Endothelial cell of umbilical vein (primary cell): ENCODE measurements around the gene UPF1. TPM values are rescaled to one million over a fixed set of nuclear protein-coding genes. Genes with fewer than 3 reads are reported as not detected.

Experiments
- BruUV-seq: library from RNA; stranded (reverse); fragments of 400-500 nt; replicated peaks from 2 replicates; lab custom pipeline; 2021; lab: Mats Ljungman, UMichigan
- CTCF ChIA-PET: fragments of 300-600, 350-600 bp; sonication (Branson Sonifier 250); formaldehyde crosslinking; loops from one replicate; lab custom pipeline; 2021; ENCODE audit warnings: antibody characterized with exemption, inconsistent platforms; lab: Charles Lee
- POLR2A ChIA-PET: fragments of 300-600, 350-600 bp; sonication (Branson Sonifier 250); formaldehyde crosslinking; loops from one replicate; lab custom pipeline; 2021; ENCODE audit warnings: antibody characterized with exemption, inconsistent platforms; lab: Charles Lee
- DNase-seq: peaks from one replicate; pipeline ENCODE4 v3.0.0-alpha.2; 2011; ENCODE audit warnings: low read depth, low spot score
- FAIRE-seq: peaks from 2 replicates; lab custom pipeline; 2011; peaks lifted over from hg19 to GRCh38; lab: Jason Lieb, UNC
- H2AFZ ChIP-seq: 2 replicates; pipeline ENCODE4 v1.6.0; 2012; ENCODE audit warnings: low read depth, low read length, control low read depth, inconsistent platforms
- H3K27ac ChIP-seq: 2 replicates; pipeline ENCODE4 v1.5.1; 2011; ENCODE audit warnings: low read depth, mild to moderate bottlenecking, control low read depth, low read length, moderate library complexity; ENCODE audit not compliant: insufficient read depth
- H3K27me3 ChIP-seq, 2 experiments: 2 replicates each; pipeline versions ENCODE4 v1.6.0 to v1.6.1; 2011; ENCODE audit warnings: low read length in 2 of 2, mixed read lengths in 1 of 2; ENCODE audit not compliant: control insufficient read depth in 2 of 2, insufficient read depth in 2 of 2
- H3K36me3 ChIP-seq, 2 experiments: 2 replicates in 1 of 2; 3 replicates in 1 of 2; pipeline ENCODE4 v1.5.1; 2011; ENCODE audit warnings: low read length in 2 of 2, mild to moderate bottlenecking in 1 of 2, moderate library complexity in 1 of 2; ENCODE audit not compliant: control insufficient read depth in 2 of 2, insufficient read depth in 2 of 2; ENCODE audit errors: extremely low read depth in 1 of 2
- H3K4me1 ChIP-seq: 3 replicates; pipeline ENCODE4 v1.5.1; 2011; ENCODE audit warnings: mild to moderate bottlenecking, low read length; ENCODE audit not compliant: control insufficient read depth, insufficient read depth; ENCODE audit errors: extremely low read depth
- H3K4me2 ChIP-seq: 2 replicates; pipeline ENCODE4 v1.6.1; 2011; ENCODE audit warnings: low read length, control low read depth, mixed read lengths; ENCODE audit not compliant: insufficient read depth
- H3K4me3 ChIP-seq, 3 experiments: fragments of 200-600 bp in 1 of 3; sonication (generic), shearing (Covaris generic) in 1 of 3; replicated peaks in 1 of 3; 2 replicates each; pipeline ENCODE4 v1.5.1; 2011 to 2016; ENCODE audit warnings: control low read depth in 3 of 3, low read length in 3 of 3, mild to moderate bottlenecking in 2 of 3, inconsistent platforms in 1 of 3, low read depth in 1 of 3, moderate library complexity in 1 of 3; ENCODE audit not compliant: insufficient read depth in 1 of 3
- H3K79me2 ChIP-seq: 2 replicates; pipeline ENCODE4 v1.6.0; 2012; ENCODE audit warnings: low read length, inconsistent platforms; ENCODE audit not compliant: control insufficient read depth, insufficient read depth
- H3K9ac ChIP-seq: replicated peaks from 2 replicates; pipeline ENCODE3; 2011; ENCODE audit warnings: low read length, control low read depth; ENCODE audit not compliant: insufficient read depth; ENCODE audit errors: extremely low read depth
- H3K9me1 ChIP-seq: replicated peaks from 3 replicates; pipeline ENCODE4 v1.6.0; 2011; ENCODE audit warnings: mild to moderate bottlenecking, low read length; ENCODE audit not compliant: control insufficient read depth, insufficient read depth; ENCODE audit errors: extremely low read depth
- H3K9me3 ChIP-seq: replicated peaks from 2 replicates; pipeline ENCODE4 v1.5.1; 2012; ENCODE audit warnings: low read length, inconsistent platforms; ENCODE audit not compliant: control insufficient read depth, insufficient read depth
- H4K20me1 ChIP-seq: replicated peaks from 2 replicates; pipeline ENCODE3; 2011; ENCODE audit warnings: mild to moderate bottlenecking, low read length; ENCODE audit not compliant: control insufficient read depth, insufficient read depth; ENCODE audit errors: extremely low read depth
- CTCF ChIP-seq, 2 donors: IDR thresholded peaks; 1 replicate in 1 of 2; 2 replicates in 1 of 2; pipeline ENCODE4 v1.5.1; 2011; ENCODE audit warnings: low read length in 2 of 2, mild to moderate bottlenecking in 2 of 2, moderate library complexity in 2 of 2, control low read depth in 1 of 2, inconsistent platforms in 1 of 2, low read depth in 1 of 2; ENCODE audit not compliant: insufficient read depth in 1 of 2; ENCODE audit errors: extremely low read depth in 1 of 2
- EZH2 ChIP-seq: IDR thresholded peaks from 2 replicates; pipeline ENCODE4 v1.6.1; 2012; ENCODE audit warnings: borderline replicate concordance, low read depth, mild to moderate bottlenecking, moderate library complexity, low read length, inconsistent platforms; ENCODE audit not compliant: severe bottlenecking
- FOS ChIP-seq: IDR thresholded peaks from 2 replicates; pipeline ENCODE4 v1.6.1; 2011; ENCODE audit warnings: mild to moderate bottlenecking, low read length, moderate library complexity, borderline replicate concordance; ENCODE audit not compliant: insufficient read depth
- GATA2 ChIP-seq: IDR thresholded peaks from 2 replicates; pipeline ENCODE4 v1.7.0; 2011; ENCODE audit warnings: low read depth, mild to moderate bottlenecking, moderate library complexity, mixed read lengths, low read length; ENCODE audit not compliant: insufficient read length, insufficient read depth
- JUN ChIP-seq: IDR thresholded peaks from 2 replicates; pipeline ENCODE4 v1.6.1; 2011; ENCODE audit warnings: borderline replicate concordance, low read depth; ENCODE audit not compliant: insufficient read length, insufficient read depth
- MAX ChIP-seq: IDR thresholded peaks from 2 replicates; pipeline ENCODE4 v1.6.1; 2011; ENCODE audit not compliant: insufficient read depth, insufficient read length
- MYC ChIP-seq: IDR thresholded peaks from one replicate; pipeline ENCODE4 v1.6.1; 2011; ENCODE audit warnings: mild to moderate bottlenecking, low read depth, low read length
- POLR2A ChIP-seq: IDR thresholded peaks from 2 replicates; pipeline ENCODE4 v1.6.1; 2012; ENCODE audit warnings: low read depth, mild to moderate bottlenecking, control low read depth, low read length
- POLR2AphosphoS5 ChIP-seq: IDR thresholded peaks from 2 replicates; pipeline ENCODE4 v1.6.1; 2012; ENCODE audit warnings: low read depth, mild to moderate bottlenecking, control low read depth, low read length, moderate library complexity; ENCODE audit not compliant: insufficient read depth
- dilution Hi-C: fragments of 300-500 bp; cut with MboI; formaldehyde crosslinking; loops from one replicate; pipeline ENCODE4 v1.15.0; 2019; ENCODE audit warnings: low sequenced_read_pairs; ENCODE audit not compliant: extremely low pct_ligation_motif_present
- intact Hi-C: fragments of 100-400 bp; cut with micrococcal nuclease; formaldehyde crosslinking; loops from one replicate; pipeline ENCODE4 v1.10.0; 2022
- polyA plus RNA-seq, 4 experiments: library from polyadenylated mRNA; depleted of rRNA in 3 of 4; stranded (reverse) in 3 of 4; unstranded in 1 of 4; fragments of >200 nt; gene quantifications; 2 replicates each; pipeline versions ENCODE4 v1.2.1 to v1.2.3, GENCODE V29; 2011 to 2012; ENCODE audit warnings: missing spikeins in 1 of 4
- total RNA-seq: library from RNA; stranded (reverse); gene quantifications from 2 replicates; pipeline ENCODE4 v1.2.3, GENCODE V29; 2021

Gene UPF1
- total and polyA plus RNA-seq, 2 donors (not counting 3 experiments of a cell fraction or from before 2014, with no cell fraction given) = 65.9 to 68.2 TPM

- DNase-seq (no peak), FAIRE-seq (no peak)
- H3K9me1 ChIP-seq = no peaks in the 10 kb centered on the region
- H2AFZ ChIP-seq = no peak overlapping the region
- no peaks in the 10 kb centered on the region for H3K9me3 ChIP-seq
- intact Hi-C loops = loop anchor here (5.0 kb wide), 1 partner anchor 73 kb away; no protein-coding TSS in a partner anchor
- TF ChIP-seq CTCF (IDR thresholded peaks at IDR 0.05; ENCODE audit: extremely low read depth in 1 of 2, insufficient read depth in 1 of 2, low read depth in 1 of 2, low read length in 2 of 2) = no peak
- no peak for TF ChIP-seq JUN
- TF ChIP-seq EZH2 = no peak
- TF ChIP-seq FOS = no peak
- TF ChIP-seq MAX = no peak
- TF ChIP-seq GATA2 = no peak
- no peak for TF ChIP-seq POLR2AphosphoS5
- TF ChIP-seq MYC = no peak
- TF ChIP-seq POLR2A = no peak
- no peaks in the 10 kb centered on the region for H3K4me1 ChIP-seq
- no peaks in the 10 kb centered on the region for H3K79me2 ChIP-seq
- BruUV-seq = no TSS peak
- no peak overlapping the region for H3K9ac ChIP-seq
- H3K4me2 ChIP-seq = no peak overlapping the region
- H3K36me3 ChIP-seq = peaks cover 0 to 17% of the 10 kb centered on the region in 2 experiments
- H3K27me3 ChIP-seq = peaks cover 0 to 2% of the 10 kb centered on the region in 2 experiments
- dilution Hi-C loops = no loop called here
- H3K27ac ChIP-seq = no peak overlapping the region
- ChIA-PET POLR2A (no interaction called here), CTCF (interaction anchor here (1.1 to 1.6 kb wide), 3 partner anchors 17 to 52 kb away, joined by 3 read pairs; no protein-coding TSS in a partner anchor)
- H4K20me1 ChIP-seq = no peaks in the 10 kb centered on the region
- H3K4me3 ChIP-seq = no peak overlapping the region
Observed at GRCh38 chr19:18898607-18899408, 67.0 kb downstream of the UPF1 start.
